ENCODE measurements around the gene CUX1.

- no peak for TF ChIP-seq CREB1 (CRISPR knock-in tag; IDR thresholded peaks at IDR 0.05)
- TF ChIP-seq IRF1 (CRISPR knock-in tag; IDR thresholded peaks at IDR 0.05) = no peak
- TF ChIP-seq CTCF (IDR thresholded peaks at IDR 0.05) = no peak
- no peak for TF ChIP-seq STAT6 (CRISPR knock-in tag; conservative IDR thresholded peaks at IDR 0.05; ENCODE audit: low read depth)
- TF ChIP-seq FOXP4 (CRISPR knock-in tag; IDR thresholded peaks at IDR 0.05) = no peak
- TF ChIP-seq ATF1 (CRISPR knock-in tag; IDR thresholded peaks at IDR 0.05) = no peak
- TF ChIP-seq AFF4 (CRISPR knock-in tag; IDR thresholded peaks at IDR 0.05; ENCODE audit: borderline replicate concordance) = no peak
- TF ChIP-seq CBFB (CRISPR knock-in tag; IDR thresholded peaks at IDR 0.05; ENCODE audit: low read depth) = no peak
- no peak for TF ChIP-seq ATF3 (CRISPR knock-in tag; conservative IDR thresholded peaks at IDR 0.05)
- TF ChIP-seq PRRX2 (CRISPR knock-in tag; IDR thresholded peaks at IDR 0.05) = no peak
Measured at GRCh38 chr7:101787864-101788263, 29.6 kb upstream of the CUX1 start.
